Endodermal cell (in vitro differentiated cells): ENCODE measurements around the gene PAK1IP1. TPM values are rescaled to one million over a fixed set of nuclear protein-coding genes. Genes with fewer than 3 reads are reported as not detected.

Source experiments
- DNase-seq: peaks from one replicate; pipeline ENCODE4 v3.0.0-alpha.2; 2017
- H3K27ac ChIP-seq: 2 replicates; pipeline ENCODE4 v1.5.1; 2013; ENCODE audit warnings: mild to moderate bottlenecking, low read depth, low read length, moderate library complexity
- H3K27me3 ChIP-seq: 2 replicates; pipeline ENCODE4 v1.6.1; 2013; ENCODE audit warnings: mild to moderate bottlenecking, low read length, moderate library complexity; ENCODE audit not compliant: insufficient read depth, control insufficient read depth, poor library complexity, severe bottlenecking
- H3K36me3 ChIP-seq: 2 replicates; pipeline ENCODE4 v1.7.0; 2013; ENCODE audit warnings: mild to moderate bottlenecking, low read length, moderate library complexity; ENCODE audit not compliant: control insufficient read depth, insufficient read depth
- H3K4me1 ChIP-seq: one replicate; pipeline ENCODE4 v1.7.0; 2013; ENCODE audit warnings: low read length; ENCODE audit not compliant: control insufficient read depth, insufficient read depth
- H3K4me3 ChIP-seq: 2 replicates; pipeline ENCODE4 v1.5.1; 2013; ENCODE audit warnings: mild to moderate bottlenecking, low read length, moderate library complexity
- H3K9ac ChIP-seq: 2 replicates; pipeline ENCODE4 v1.6.1; 2013; ENCODE audit warnings: mild to moderate bottlenecking, low read length, moderate library complexity; ENCODE audit not compliant: poor library complexity, severe bottlenecking; ENCODE audit errors: extremely low read depth
- H3K9me3 ChIP-seq: 2 replicates; pipeline ENCODE4 v1.6.1; 2013; ENCODE audit warnings: mild to moderate bottlenecking, low read length, moderate library complexity; ENCODE audit not compliant: control insufficient read depth
- H3K27ac Mint-ChIP-seq: 2 replicates; pipeline ENCODE4 v1.8.0; 2020; ENCODE audit warnings: mixed read lengths
- H3K27me3 Mint-ChIP-seq: 2 replicates; pipeline ENCODE4 v1.8.0; 2021; ENCODE audit warnings: mild to moderate bottlenecking, mixed read lengths; ENCODE audit not compliant: insufficient read depth
- H3K36me3 Mint-ChIP-seq: 2 replicates; pipeline ENCODE4 v1.8.0; 2020; ENCODE audit warnings: low read depth, mixed read lengths
- H3K4me1 Mint-ChIP-seq: 2 replicates; pipeline ENCODE4 v1.8.0; 2020; ENCODE audit warnings: mixed read lengths
- H3K4me3 Mint-ChIP-seq: 2 replicates; pipeline ENCODE4 v1.8.0; 2020; ENCODE audit warnings: mild to moderate bottlenecking, moderate library complexity, mixed read lengths
- H3K9me3 Mint-ChIP-seq: 2 replicates; pipeline ENCODE4 v1.8.0; 2020; ENCODE audit warnings: mild to moderate bottlenecking, mixed read lengths
- WGBS, 2 experiments: methylation state at CpG; one replicate each; pipeline versions ENCODE4 v1.1.5 to v1.1.7; 2013; ENCODE audit warnings: missing lambda C conversion rate in 2 of 2, mixed read lengths in 1 of 2; ENCODE audit not compliant: insufficient coverage in 1 of 2, insufficient read length in 1 of 2; 5-methylcytosine and 5-hydroxymethylcytosine counted together
- total RNA-seq, 2 donors: library from RNA; stranded (reverse); fragmentation: NEBNext Ultra II Directional in 1 of 2; extraction: Animal tissue kit (Norgen Biotek cat#: 25700) in 1 of 2; gene quantifications; 2 replicates in 1 of 2; 3 replicates in 1 of 2; pipeline ENCODE4 v1.2.1, GENCODE V29; 2021
- TF ChIP-seq, protein P1 (sequence below): fragments of 200-600 bp; sonication (generic); conservative IDR thresholded peaks from 2 replicates; pipeline ENCODE4 v1.5.0; 2021; ENCODE audit warnings: antibody characterized with exemption, mild to moderate bottlenecking

The PAK1IP1 gene
- total RNA-seq, 2 donors from 2014 or later: 15.3 to 16.8 TPM

DNA sequence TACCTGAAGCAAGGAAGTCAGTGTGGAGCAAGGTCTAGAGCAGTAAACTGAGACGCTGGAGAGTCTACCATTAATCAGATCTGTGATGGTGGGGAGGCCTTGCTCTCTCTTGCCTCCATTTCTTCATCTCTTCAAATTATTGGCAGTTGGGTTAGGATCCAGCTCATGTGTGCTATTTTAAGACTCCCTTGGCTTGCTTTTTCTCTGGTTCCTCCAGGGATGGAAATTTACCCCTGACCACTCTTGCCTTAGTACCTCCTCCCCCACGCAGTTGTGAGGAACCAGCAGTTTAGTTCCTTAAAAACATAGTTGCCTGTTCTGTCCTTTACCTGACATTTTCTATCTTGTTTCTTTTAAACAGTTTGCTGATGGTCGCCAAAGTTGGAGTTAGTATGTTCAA lies 35.5 kb downstream of the PAK1IP1 start:
- H3K27me3 Mint-ChIP-seq: no peaks in the 10 kb centered on the region
- TF ChIP-seq, protein P1, sequence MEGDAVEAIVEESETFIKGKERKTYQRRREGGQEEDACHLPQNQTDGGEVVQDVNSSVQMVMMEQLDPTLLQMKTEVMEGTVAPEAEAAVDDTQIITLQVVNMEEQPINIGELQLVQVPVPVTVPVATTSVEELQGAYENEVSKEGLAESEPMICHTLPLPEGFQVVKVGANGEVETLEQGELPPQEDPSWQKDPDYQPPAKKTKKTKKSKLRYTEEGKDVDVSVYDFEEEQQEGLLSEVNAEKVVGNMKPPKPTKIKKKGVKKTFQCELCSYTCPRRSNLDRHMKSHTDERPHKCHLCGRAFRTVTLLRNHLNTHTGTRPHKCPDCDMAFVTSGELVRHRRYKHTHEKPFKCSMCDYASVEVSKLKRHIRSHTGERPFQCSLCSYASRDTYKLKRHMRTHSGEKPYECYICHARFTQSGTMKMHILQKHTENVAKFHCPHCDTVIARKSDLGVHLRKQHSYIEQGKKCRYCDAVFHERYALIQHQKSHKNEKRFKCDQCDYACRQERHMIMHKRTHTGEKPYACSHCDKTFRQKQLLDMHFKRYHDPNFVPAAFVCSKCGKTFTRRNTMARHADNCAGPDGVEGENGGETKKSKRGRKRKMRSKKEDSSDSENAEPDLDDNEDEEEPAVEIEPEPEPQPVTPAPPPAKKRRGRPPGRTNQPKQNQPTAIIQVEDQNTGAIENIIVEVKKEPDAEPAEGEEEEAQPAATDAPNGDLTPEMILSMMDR: no peak
- Histone ChIP-seq H3K4me3 (no peak overlapping the region), H3K27ac (no peak overlapping the region), H3K4me1 (no peaks in the 10 kb centered on the region), H3K36me3 (peaks cover 73% of the 10 kb centered on the region), H3K9me3 (no peaks in the 10 kb centered on the region), H3K27me3 (no peaks in the 10 kb centered on the region), H3K9ac (no peak overlapping the region)
- no peak for DNase-seq
- H3K4me1 Mint-ChIP-seq: peaks cover 16% of the 10 kb centered on the region
- H3K9me3 Mint-ChIP-seq: no peaks in the 10 kb centered on the region
- H3K36me3 Mint-ChIP-seq: peaks cover 66% of the 10 kb centered on the region
- H3K27ac Mint-ChIP-seq: peak overlapping the region; percentile 17
- WGBS, 2 experiments: 96 to 100% methylated on average over 3 of the region's 3 CpGs
- H3K4me3 Mint-ChIP-seq: no peak overlapping the region

DNA sequence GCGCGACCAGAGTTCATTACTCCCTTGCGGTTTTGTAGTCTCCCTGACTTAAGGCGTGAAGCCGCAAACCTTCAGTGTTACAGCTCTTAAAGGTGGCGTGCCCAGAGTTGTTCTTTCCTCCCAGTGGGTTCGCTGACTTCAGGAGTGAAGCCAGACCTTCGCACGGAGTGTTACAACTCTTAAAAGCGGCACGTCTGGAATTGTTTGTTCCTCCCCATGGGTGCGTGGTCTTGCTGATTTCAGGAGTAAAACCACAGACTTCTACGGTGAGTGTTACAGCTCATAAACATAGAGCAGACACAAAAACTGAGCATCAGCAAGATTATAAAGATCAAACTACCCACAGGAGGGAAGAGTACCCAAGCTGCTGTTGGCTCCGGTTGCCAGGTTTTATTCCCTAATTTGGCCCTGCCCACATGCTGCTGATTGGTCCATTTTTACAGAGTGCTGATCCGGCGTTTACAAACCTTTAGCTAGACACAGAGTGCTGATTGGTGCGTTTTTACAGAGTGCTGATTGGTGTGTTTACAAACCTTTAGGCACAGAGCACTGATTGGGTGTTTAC lies 38.5 kb downstream of the PAK1IP1 start:
- H3K36me3 ChIP-seq: peaks cover 49% of the 10 kb centered on the region
- no peaks in the 10 kb centered on the region for H3K9me3 ChIP-seq
- WGBS, 2 experiments: 96 to 97% methylated on average over 17 of the region's 17 CpGs
- Mint-ChIP-seq H3K9me3 (no peaks in the 10 kb centered on the region), H3K27me3 (no peaks in the 10 kb centered on the region), H3K4me3 (no peak overlapping the region), H3K36me3 (peaks cover 43% of the 10 kb centered on the region), H3K27ac (no peak overlapping the region), H3K4me1 (no peaks in the 10 kb centered on the region)
- no peak overlapping the region for H3K9ac ChIP-seq
- no peaks in the 10 kb centered on the region for H3K27me3 ChIP-seq
- H3K27ac ChIP-seq: no peak overlapping the region
- no peak for DNase-seq
- no peak overlapping the region for H3K4me3 ChIP-seq
- H3K4me1 ChIP-seq: no peaks in the 10 kb centered on the region
- TF ChIP-seq, protein P1: no peak

DNA sequence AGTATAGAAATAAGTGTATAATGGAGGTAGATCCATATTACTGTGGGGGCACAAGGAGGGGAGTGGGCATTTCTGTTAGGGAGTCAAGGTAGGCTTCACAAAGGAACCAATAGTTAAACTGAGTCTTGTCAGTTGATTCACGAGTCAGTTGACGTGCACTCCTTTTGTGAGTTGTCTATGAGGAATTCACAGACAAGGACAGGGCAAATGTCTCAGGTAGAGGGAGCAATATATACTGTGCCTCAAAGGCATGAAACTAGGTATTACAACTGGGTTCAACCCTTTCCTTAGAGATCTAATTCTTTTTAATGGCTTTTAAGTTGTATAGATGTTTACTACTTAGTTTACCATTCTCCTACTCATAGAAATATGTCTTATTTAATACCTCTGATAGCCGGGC lies 39.1 kb downstream of the PAK1IP1 start:
- Histone ChIP-seq H3K27me3 (no peaks in the 10 kb centered on the region), H3K36me3 (peaks cover 47% of the 10 kb centered on the region), H3K4me1 (no peaks in the 10 kb centered on the region), H3K9ac (no peak overlapping the region), H3K27ac (no peak overlapping the region), H3K4me3 (no peak overlapping the region), H3K9me3 (no peaks in the 10 kb centered on the region)
- WGBS, 2 experiments: 89 to 96% methylated on average over 2 to 3 of the region's 3 CpGs
- Mint-ChIP-seq H3K36me3 (peaks cover 40% of the 10 kb centered on the region), H3K9me3 (no peaks in the 10 kb centered on the region), H3K27me3 (no peaks in the 10 kb centered on the region), H3K27ac (no peak overlapping the region), H3K4me3 (no peak overlapping the region), H3K4me1 (no peaks in the 10 kb centered on the region)
- DNase-seq: no peak
- TF ChIP-seq, protein P1: no peak
